Rectal smooth muscle tissue (tissue), 1 donor: ENCODE measurements around the gene ZSCAN12.

Experiments used
- H3K27ac ChIP-seq: one replicate; pipeline ENCODE4 v1.7.0; 2013; ENCODE audit warnings: low read depth, low read length, inconsistent platforms
- H3K27me3 ChIP-seq: one replicate; pipeline ENCODE4 v1.7.0; 2013; ENCODE audit warnings: low read length; ENCODE audit not compliant: control insufficient read depth, insufficient read depth
- H3K36me3 ChIP-seq: one replicate; pipeline ENCODE4 v1.7.0; 2013; ENCODE audit warnings: low read length; ENCODE audit not compliant: control insufficient read depth, insufficient read depth
- H3K4me1 ChIP-seq: one replicate; pipeline ENCODE4 v1.7.0; 2013; ENCODE audit warnings: low read length; ENCODE audit not compliant: control insufficient read depth, insufficient read depth
- H3K4me3 ChIP-seq: one replicate; pipeline ENCODE4 v1.7.0; 2013; ENCODE audit warnings: low read length
- H3K9ac ChIP-seq: one replicate; pipeline ENCODE4 v1.7.0; 2013; ENCODE audit warnings: low read length

Gene ZSCAN12

GRCh38 chr6:28330041-28330440 lies 69.5 kb downstream of the ZSCAN12 start:
- no peak overlapping the region for H3K4me3 ChIP-seq
- H3K27me3 ChIP-seq: no peaks in the 10 kb centered on the region
- H3K27ac ChIP-seq: no peak overlapping the region
- peaks cover 18% of the 10 kb centered on the region for H3K36me3 ChIP-seq
- no peak overlapping the region for H3K9ac ChIP-seq
- H3K4me1 ChIP-seq: peaks cover 11% of the 10 kb centered on the region
